ENCODE results near the gene F5. TPM values are rescaled to one million over a fixed set of nuclear protein-coding genes. Genes with fewer than 3 reads are reported as not detected.

F5 gene
- total and polyA plus RNA-seq, 2 of the 13 experiments (the other 11 are each of a cell fraction or from before 2014, with no cell fraction given): 38.3 to 64.0 TPM

- TF ChIP-seq DBP (CRISPR knock-in tag; IDR thresholded peaks at IDR 0.05; ENCODE audit: not compliant biosample characterization) (peak; percentile 28), SATB2 (CRISPR knock-in tag; IDR thresholded peaks at IDR 0.05) (peak; percentile 46; the same call in 1 of the 2 replicates), POLR2A (IDR thresholded peaks at IDR 0.05; ENCODE audit: insufficient read depth in 1 of 2, low read depth in 2 of 2, low read length in 2 of 2) (peak; percentile 94 to 95), ZNF18 (CRISPR knock-in tag; IDR thresholded peaks at IDR 0.05; ENCODE audit: insufficient replicate concordance) (peak; percentile 93), ZC3H4 (CRISPR knock-in tag; IDR thresholded peaks at IDR 0.05; ENCODE audit: borderline replicate concordance) (peak; percentile 48), MED1 (CRISPR knock-in tag; IDR thresholded peaks at IDR 0.05) (peak; percentile 83), ZGPAT (CRISPR knock-in tag; IDR thresholded peaks at IDR 0.05) (peak; percentile 65), ZNF451 (CRISPR knock-in tag; IDR thresholded peaks at IDR 0.05) (0 out of 2 replicates have a peak, but pooled peaks have one; percentile 70), ZNF614 (CRISPR knock-in tag; IDR thresholded peaks at IDR 0.05; ENCODE audit: borderline replicate concordance) (peak; percentile 52; the same call in 1 of the 2 replicates), ZNF574 (CRISPR knock-in tag; IDR thresholded peaks at IDR 0.05) (peak; percentile 84), ZNF337 (CRISPR knock-in tag; IDR thresholded peaks at IDR 0.05; ENCODE audit: borderline replicate concordance, low read depth) (0 out of 2 replicates have a peak, but pooled peaks have one; percentile 80), KDM5B (CRISPR knock-in tag; IDR thresholded peaks at IDR 0.05; ENCODE audit: borderline replicate concordance) (peak; percentile 66; the same call in 1 of the 2 replicates), ZFP91 (CRISPR knock-in tag; IDR thresholded peaks at IDR 0.05; ENCODE audit: borderline replicate concordance) (peak; percentile 78), ZNF605 (CRISPR knock-in tag; IDR thresholded peaks at IDR 0.05) (peak; percentile 70; the same call in 1 of the 2 replicates), PHF21A (CRISPR knock-in tag; IDR thresholded peaks at IDR 0.05) (peak; percentile 57; the same call in 1 of the 2 replicates)
- TF ChIP-seq, protein P1, sequence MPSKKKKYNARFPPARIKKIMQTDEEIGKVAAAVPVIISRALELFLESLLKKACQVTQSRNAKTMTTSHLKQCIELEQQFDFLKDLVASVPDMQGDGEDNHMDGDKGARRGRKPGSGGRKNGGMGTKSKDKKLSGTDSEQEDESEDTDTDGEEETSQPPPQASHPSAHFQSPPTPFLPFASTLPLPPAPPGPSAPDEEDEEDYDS (CRISPR knock-in tag; IDR thresholded peaks at IDR 0.05): peak; percentile 79
- TF ChIP-seq, protein P2, sequence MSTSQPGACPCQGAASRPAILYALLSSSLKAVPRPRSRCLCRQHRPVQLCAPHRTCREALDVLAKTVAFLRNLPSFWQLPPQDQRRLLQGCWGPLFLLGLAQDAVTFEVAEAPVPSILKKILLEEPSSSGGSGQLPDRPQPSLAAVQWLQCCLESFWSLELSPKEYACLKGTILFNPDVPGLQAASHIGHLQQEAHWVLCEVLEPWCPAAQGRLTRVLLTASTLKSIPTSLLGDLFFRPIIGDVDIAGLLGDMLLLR (CRISPR knock-in tag; IDR thresholded peaks at IDR 0.05): 0 out of 2 replicates have a peak, but pooled peaks have one; percentile 39
Observed at GRCh38 chr1:169586395-169587255, at the start of gene F5 (continued).

All from HepG2 (cell line).